SK-N-SH (cell line): ENCODE results near the gene HAO2. TPM values are rescaled to one million over a fixed set of nuclear protein-coding genes. Genes with fewer than 3 reads are reported as not detected.

ENCODE experiments used
- CTCF ChIA-PET: fragments of 300-600, 350-600 bp; formaldehyde crosslinking; extraction: SDS; loops from one replicate; lab custom pipeline; 2021; lab: Yijun Ruan, JAX
- POLR2A ChIA-PET: fragments of 350-600 bp; sonication (Branson Sonifier 250); formaldehyde crosslinking; extraction: SDS; loops from one replicate; lab custom pipeline; 2020; ENCODE audit warnings: antibody characterized with exemption, inconsistent platforms; lab: Yijun Ruan, JAX
- DNase-seq: peaks from one replicate; pipeline ENCODE4 v3.0.0; 2012
- H2AFZ ChIP-seq: fragments of 200-600 bp; sonication (generic); 2 replicates; pipeline ENCODE4 v1.8.1; 2016; ENCODE audit warnings: antibody characterized with exemption, mild to moderate bottlenecking, low read depth
- H3F3A ChIP-seq: fragments of 200-600 bp; sonication (generic); replicated peaks from 2 replicates; pipeline ENCODE3; 2016; ENCODE audit warnings: antibody characterized with exemption, mild to moderate bottlenecking; ENCODE audit not compliant: insufficient read depth
- H3K27ac ChIP-seq, 2 experiments: fragments of 200-500 bp in 1 of 2; fragments of 200-600 bp in 1 of 2; sonication (Bioruptor generic) in 1 of 2; sonication (generic), shearing (Covaris generic) in 1 of 2; 2 replicates each; pipeline versions ENCODE4 v1.5.1 to v1.6.1; 2014 to 2016; ENCODE audit warnings: low read depth in 2 of 2, inconsistent platforms in 1 of 2, low read length in 1 of 2, mild to moderate bottlenecking in 1 of 2, mixed read lengths in 1 of 2
- H3K27me3 ChIP-seq: fragments of 200-600 bp; sonication (generic), shearing (Covaris generic); 2 replicates; pipeline ENCODE4 v1.6.1; 2016; ENCODE audit warnings: mixed run types; ENCODE audit not compliant: insufficient read depth
- H3K36me3 ChIP-seq, 2 experiments: fragments of 200-500 bp in 1 of 2; fragments of 200-600 bp in 1 of 2; sonication (Bioruptor generic) in 1 of 2; sonication (generic) in 1 of 2; replicated peaks in 1 of 2; 2 replicates each; pipeline versions ENCODE3 to v1.5.1; 2014 to 2016; ENCODE audit warnings: low read length in 1 of 2, mild to moderate bottlenecking in 1 of 2; ENCODE audit not compliant: insufficient read depth in 2 of 2, control insufficient read depth in 1 of 2
- H3K4me1 ChIP-seq, 2 experiments: fragments of 200-500 bp in 1 of 2; fragments of 200-600 bp in 1 of 2; sonication (Bioruptor generic) in 1 of 2; sonication (generic), shearing (Covaris generic) in 1 of 2; 2 replicates each; pipeline versions ENCODE4 v1.5.1 to v1.6.1; 2014 to 2016; ENCODE audit warnings: low read depth in 1 of 2, low read length in 1 of 2, mixed run types in 1 of 2; ENCODE audit not compliant: insufficient read depth in 2 of 2, control insufficient read depth in 1 of 2
- H3K4me2 ChIP-seq: fragments of 200-600 bp; sonication (generic), shearing (Covaris generic); 2 replicates; pipeline ENCODE4 v1.6.1; 2017; ENCODE audit warnings: mixed run types
- H3K4me3 ChIP-seq, 2 experiments: fragments of 200-500 bp in 1 of 2; fragments of 200-600 bp in 1 of 2; sonication (Bioruptor generic) in 1 of 2; sonication (generic), shearing (Covaris generic) in 1 of 2; 2 replicates each; pipeline versions ENCODE4 v1.5.1 to v1.8.1; 2014 to 2016; ENCODE audit warnings: low read depth in 2 of 2, inconsistent platforms in 1 of 2, low read length in 1 of 2, mild to moderate bottlenecking in 1 of 2, mixed read lengths in 1 of 2, moderate library complexity in 1 of 2
- H3K79me2 ChIP-seq: fragments of 200-600 bp; sonication (generic); 2 replicates; pipeline ENCODE4 v1.8.1; 2017; ENCODE audit warnings: mild to moderate bottlenecking; ENCODE audit not compliant: insufficient read depth
- H3K9ac ChIP-seq: fragments of 200-600 bp; sonication (generic); 2 replicates; pipeline ENCODE4 v1.6.1; 2017; ENCODE audit warnings: mixed run types
- H3K9me2 ChIP-seq: fragments of 200-600 bp; sonication (generic); 2 replicates; pipeline ENCODE4 v1.6.1; 2017; ENCODE audit warnings: mixed run types
- H3K9me3 ChIP-seq: fragments of 200-600 bp; sonication (generic); 2 replicates; pipeline ENCODE4 v1.6.1; 2017; ENCODE audit warnings: mixed run types, mild to moderate bottlenecking, moderate library complexity
- H4K20me1 ChIP-seq: fragments of 200-600 bp; sonication (generic); 2 replicates; pipeline ENCODE4 v1.6.1; 2017; ENCODE audit warnings: mild to moderate bottlenecking, mixed run types; ENCODE audit not compliant: insufficient read depth
- CHD2 ChIP-seq: fragments of 150-350 bp; IDR thresholded peaks from 2 replicates; pipeline ENCODE4 v1.6.1; 2018; ENCODE audit warnings: low read length; ENCODE audit not compliant: partially characterized antibody
- CTCF ChIP-seq: fragments of 200-600 bp; sonication (generic); IDR thresholded peaks from 2 replicates; pipeline ENCODE4 v1.6.1; 2017; ENCODE audit warnings: antibody characterized with exemption, mild to moderate bottlenecking, moderate library complexity
- ELF1 ChIP-seq: IDR thresholded peaks from 2 replicates; pipeline ENCODE4 v1.4.0; 2012
- EZH2phosphoT487 ChIP-seq: fragments of 200-600 bp; sonication (generic); IDR thresholded peaks from 2 replicates; pipeline ENCODE4 v1.6.1; 2017; ENCODE audit warnings: low read depth, mixed run types, mild to moderate bottlenecking, antibody characterized with exemption, moderate library complexity, borderline replicate concordance
- GABPA ChIP-seq: IDR thresholded peaks from 2 replicates; pipeline ENCODE4 v1.4.0; 2012; ENCODE audit warnings: low read depth, mild to moderate bottlenecking
- JUND ChIP-seq: IDR thresholded peaks from 2 replicates; pipeline ENCODE4 v1.4.0; 2012
- MEF2A ChIP-seq: IDR thresholded peaks from 2 replicates; pipeline ENCODE4 v1.4.0; 2012; ENCODE audit warnings: low read depth, borderline replicate concordance
- MXI1 ChIP-seq: IDR thresholded peaks from 2 replicates; pipeline ENCODE4 v1.6.1; 2012; ENCODE audit warnings: mild to moderate bottlenecking, low read depth, low read length, improper control_type of control experiment
- PBX3 ChIP-seq: IDR thresholded peaks from 2 replicates; pipeline ENCODE4; 2012
- POLR2AphosphoS5 ChIP-seq: IDR thresholded peaks from 2 replicates; pipeline ENCODE4 v1.6.1; 2012; ENCODE audit warnings: low read depth, low read length
- REST ChIP-seq: IDR thresholded peaks from 2 replicates; pipeline ENCODE4 v1.6.1; 2012; ENCODE audit warnings: mild to moderate bottlenecking, low read depth, low read length, moderate library complexity
- SIN3A ChIP-seq: IDR thresholded peaks from 2 replicates; pipeline ENCODE4 v1.6.1; 2012; ENCODE audit warnings: low read depth, mild to moderate bottlenecking, low read length, moderate library complexity, borderline replicate concordance
- SMC3 ChIP-seq: IDR thresholded peaks from 2 replicates; pipeline ENCODE4 v1.6.1; 2012; ENCODE audit warnings: low read depth, low read length, improper control_type of control experiment
- ZBTB33 ChIP-seq: IDR thresholded peaks from 2 replicates; pipeline ENCODE4 v1.4.0; 2012; ENCODE audit warnings: low read depth, borderline replicate concordance
- whole genome bisulfite sequencing: methylation state at CpG from one replicate; pipeline ENCODE4 v1.1.6; 2017; ENCODE audit warnings: low lambda C conversion rate; 5-methylcytosine and 5-hydroxymethylcytosine counted together
- polyA plus RNA-seq, 3 experiments: library from polyadenylated mRNA; depleted of rRNA; stranded (reverse); fragments of >200 nt; gene quantifications; 2 replicates each; pipeline ENCODE4 v1.2.3, GENCODE V29; 2012
- TF ChIP-seq, protein P1 (sequence below): IDR thresholded peaks from 2 replicates; pipeline ENCODE4 v1.4.0; 2012; ENCODE audit warnings: low read depth, borderline replicate concordance

Gene HAO2
- polyA plus RNA-seq, 1 of the 3 experiments (the other 2 are of a cell fraction), result not detected

DNA sequence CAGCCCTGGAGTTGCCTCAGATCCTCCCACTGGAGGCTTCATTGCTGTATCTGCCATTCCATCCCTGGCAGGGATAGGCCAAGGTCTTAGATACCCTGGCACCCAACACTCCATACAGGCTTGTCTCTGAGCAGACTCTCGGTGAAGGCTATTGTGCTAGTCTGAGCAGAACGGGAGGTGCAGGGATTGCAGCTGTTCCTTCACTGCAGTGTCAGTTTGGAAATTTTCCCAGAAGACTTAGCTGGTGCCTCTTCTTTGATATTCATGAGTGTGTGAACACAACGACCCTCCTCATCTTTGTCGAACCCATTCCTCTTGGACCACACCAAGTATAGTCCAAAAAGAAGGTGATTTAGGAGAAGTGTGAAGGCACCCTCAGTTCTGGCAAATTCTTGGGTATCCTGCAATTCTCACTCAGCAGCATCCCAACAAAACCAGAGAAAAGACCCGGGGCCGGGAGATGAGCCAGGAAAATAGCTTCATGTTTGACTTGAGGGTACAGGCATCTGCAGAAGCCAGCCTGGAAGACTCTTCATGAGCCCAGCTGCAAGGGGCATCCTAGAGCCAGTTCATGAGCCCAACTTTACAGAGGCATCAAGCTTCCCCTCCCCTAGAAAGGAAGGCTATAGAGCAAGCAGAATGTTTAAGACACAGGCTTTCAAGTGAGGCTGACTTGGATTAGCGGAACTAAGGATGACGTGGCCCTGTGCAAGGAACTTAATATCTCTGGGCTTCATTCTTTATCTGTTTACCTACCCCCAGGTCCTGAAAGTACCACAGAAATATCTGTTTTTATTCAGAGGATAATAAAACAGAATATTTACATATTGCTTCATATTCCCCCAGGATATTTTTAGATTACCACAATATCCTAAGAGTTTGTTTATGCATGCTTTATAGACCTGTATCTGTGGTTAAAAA lies 38.8 kb upstream of the HAO2 start:
- ChIA-PET CTCF (interaction anchor here (0.5 kb wide), 1 partner anchor 37 kb away, joined by 3 read pairs; no protein-coding TSS in a partner anchor), POLR2A (no interaction called here)
- Histone ChIP-seq H3K9ac (no peak overlapping the region), H3K9me2 (no peaks in the 10 kb centered on the region), H3F3A (no peaks in the 10 kb centered on the region), H3K4me1 (peaks cover 0 to 6% of the 10 kb centered on the region in 2 experiments; a peak in 2 of 4 replicates), H3K4me2 (no peak overlapping the region), H2AFZ (no peak overlapping the region), H3K4me3 (no peak overlapping the region), H3K36me3 (no peaks in the 10 kb centered on the region), H3K27ac (no peak overlapping the region; a peak in 1 of 4 replicates), H4K20me1 (no peaks in the 10 kb centered on the region), H3K79me2 (no peaks in the 10 kb centered on the region), H3K9me3 (no peaks in the 10 kb centered on the region), H3K27me3 (peaks cover 5% of the 10 kb centered on the region; the same call in 1 of the 2 replicates)
- no peak for DNase-seq
- 23% methylated on average over 8 of the region's 8 CpGs for WGBS
- no peak for TF ChIP-seq EZH2phosphoT487
- TF ChIP-seq CTCF, result no peak
- TF ChIP-seq MXI1, result no peak
- TF ChIP-seq ZBTB33, result no peak
- no peak for TF ChIP-seq REST
- no peak for TF ChIP-seq SIN3A
- TF ChIP-seq GABPA, result no peak
- TF ChIP-seq ELF1, result no peak
- TF ChIP-seq PBX3, result no peak
- TF ChIP-seq POLR2AphosphoS5, result no peak
- TF ChIP-seq SMC3, result no peak
- TF ChIP-seq, protein P1, sequence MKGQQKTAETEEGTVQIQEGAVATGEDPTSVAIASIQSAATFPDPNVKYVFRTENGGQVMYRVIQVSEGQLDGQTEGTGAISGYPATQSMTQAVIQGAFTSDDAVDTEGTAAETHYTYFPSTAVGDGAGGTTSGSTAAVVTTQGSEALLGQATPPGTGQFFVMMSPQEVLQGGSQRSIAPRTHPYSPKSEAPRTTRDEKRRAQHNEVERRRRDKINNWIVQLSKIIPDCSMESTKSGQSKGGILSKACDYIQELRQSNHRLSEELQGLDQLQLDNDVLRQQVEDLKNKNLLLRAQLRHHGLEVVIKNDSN, result no peak
- no peak for TF ChIP-seq CHD2
- TF ChIP-seq MEF2A, result no peak
- TF ChIP-seq JUND, result no peak
